ENCODE results near the gene MKLN1.

The MKLN1 gene

GRCh38 chr7:131335639-131336381 is 8.1 kb downstream of the MKLN1 start:
- TF ChIP-seq RARB (CRISPR knock-in tag; IDR thresholded peaks at IDR 0.05) (no peak), SNAI2 (CRISPR knock-in tag; IDR thresholded peaks at IDR 0.05) (no peak), TSHZ2 (CRISPR knock-in tag; IDR thresholded peaks at IDR 0.05) (no peak), CSRNP3 (CRISPR knock-in tag; IDR thresholded peaks at IDR 0.05) (no peak), ESRRG (CRISPR knock-in tag; IDR thresholded peaks at IDR 0.05) (no peak), CSDC2 (CRISPR knock-in tag; IDR thresholded peaks at IDR 0.05) (no peak), TCF4 (CRISPR knock-in tag; IDR thresholded peaks at IDR 0.05; ENCODE audit: borderline replicate concordance) (no peak), ZFP3 (CRISPR knock-in tag; IDR thresholded peaks at IDR 0.05) (no peak), ZNF70 (CRISPR knock-in tag; IDR thresholded peaks at IDR 0.05) (no peak), ZC3H10 (CRISPR knock-in tag; IDR thresholded peaks at IDR 0.05) (no peak)
- TF ChIP-seq, protein P1, sequence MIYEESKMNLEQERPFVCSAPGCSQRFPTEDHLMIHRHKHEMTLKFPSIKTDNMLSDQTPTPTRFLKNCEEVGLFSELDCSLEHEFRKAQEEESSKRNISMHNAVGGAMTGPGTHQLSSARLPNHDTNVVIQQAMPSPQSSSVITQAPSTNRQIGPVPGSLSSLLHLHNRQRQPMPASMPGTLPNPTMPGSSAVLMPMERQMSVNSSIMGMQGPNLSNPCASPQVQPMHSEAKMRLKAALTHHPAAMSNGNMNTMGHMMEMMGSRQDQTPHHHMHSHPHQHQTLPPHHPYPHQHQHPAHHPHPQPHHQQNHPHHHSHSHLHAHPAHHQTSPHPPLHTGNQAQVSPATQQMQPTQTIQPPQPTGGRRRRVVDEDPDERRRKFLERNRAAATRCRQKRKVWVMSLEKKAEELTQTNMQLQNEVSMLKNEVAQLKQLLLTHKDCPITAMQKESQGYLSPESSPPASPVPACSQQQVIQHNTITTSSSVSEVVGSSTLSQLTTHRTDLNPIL (CRISPR knock-in tag; IDR thresholded peaks at IDR 0.05; ENCODE audit: low read depth), result no peak
- no peak for ATAC-seq

- no peak for ATAC-seq
- TF ChIP-seq, protein P2, sequence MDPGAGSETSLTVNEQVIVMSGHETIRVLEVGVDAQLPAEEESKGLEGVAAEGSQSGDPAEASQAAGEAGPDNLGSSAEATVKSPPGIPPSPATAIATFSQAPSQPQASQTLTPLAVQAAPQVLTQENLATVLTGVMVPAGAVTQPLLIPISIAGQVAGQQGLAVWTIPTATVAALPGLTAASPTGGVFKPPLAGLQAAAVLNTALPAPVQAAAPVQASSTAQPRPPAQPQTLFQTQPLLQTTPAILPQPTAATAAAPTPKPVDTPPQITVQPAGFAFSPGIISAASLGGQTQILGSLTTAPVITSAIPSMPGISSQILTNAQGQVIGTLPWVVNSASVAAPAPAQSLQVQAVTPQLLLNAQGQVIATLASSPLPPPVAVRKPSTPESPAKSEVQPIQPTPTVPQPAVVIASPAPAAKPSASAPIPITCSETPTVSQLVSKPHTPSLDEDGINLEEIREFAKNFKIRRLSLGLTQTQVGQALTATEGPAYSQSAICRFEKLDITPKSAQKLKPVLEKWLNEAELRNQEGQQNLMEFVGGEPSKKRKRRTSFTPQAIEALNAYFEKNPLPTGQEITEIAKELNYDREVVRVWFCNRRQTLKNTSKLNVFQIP (CRISPR knock-in tag; IDR thresholded peaks at IDR 0.05; ENCODE audit: borderline replicate concordance, low read depth), result 0 out of 2 replicates have a peak, but pooled peaks have one; percentile 72
- TF ChIP-seq CSRNP3 (CRISPR knock-in tag; IDR thresholded peaks at IDR 0.05), result no peak
- no peak for TF ChIP-seq PATZ1 (CRISPR knock-in tag; IDR thresholded peaks at IDR 0.05; ENCODE audit: borderline replicate concordance)
- TF ChIP-seq ZFP30 (CRISPR knock-in tag; IDR thresholded peaks at IDR 0.05), result peak; percentile 61
Measured at GRCh38 chr7:131336956-131337355, 9.3 kb downstream of the MKLN1 start.

- no peak for ATAC-seq
- TF ChIP-seq ARNTL (CRISPR knock-in tag; IDR thresholded peaks at IDR 0.05; ENCODE audit: borderline replicate concordance, low read depth) (no peak), ZC3H10 (CRISPR knock-in tag; IDR thresholded peaks at IDR 0.05) (no peak), OSR1 (CRISPR knock-in tag; IDR thresholded peaks at IDR 0.05) (no peak), ISL1 (CRISPR knock-in tag; IDR thresholded peaks at IDR 0.05) (no peak), ZFP3 (CRISPR knock-in tag; IDR thresholded peaks at IDR 0.05) (no peak), GLIS3 (CRISPR knock-in tag; IDR thresholded peaks at IDR 0.05) (no peak), ZNF70 (CRISPR knock-in tag; IDR thresholded peaks at IDR 0.05) (no peak), ZFP30 (CRISPR knock-in tag; IDR thresholded peaks at IDR 0.05) (no peak), RARB (CRISPR knock-in tag; IDR thresholded peaks at IDR 0.05) (no peak), ESRRG (CRISPR knock-in tag; IDR thresholded peaks at IDR 0.05) (no peak), CSDC2 (CRISPR knock-in tag; IDR thresholded peaks at IDR 0.05) (no peak), CSRNP3 (CRISPR knock-in tag; IDR thresholded peaks at IDR 0.05) (no peak), TCF4 (CRISPR knock-in tag; IDR thresholded peaks at IDR 0.05; ENCODE audit: borderline replicate concordance) (no peak), ZNF565 (CRISPR knock-in tag; conservative IDR thresholded peaks at IDR 0.05; ENCODE audit: low read depth) (no peak), ZNF8 (CRISPR knock-in tag; IDR thresholded peaks at IDR 0.05) (no peak)
- TF ChIP-seq, protein P2 (CRISPR knock-in tag; IDR thresholded peaks at IDR 0.05; ENCODE audit: borderline replicate concordance, low read depth), result no peak
- TF ChIP-seq, protein P1 (CRISPR knock-in tag; IDR thresholded peaks at IDR 0.05; ENCODE audit: low read depth), result no peak
Measured at GRCh38 chr7:131338173-131338572, 10.5 kb downstream of the MKLN1 start.

Measured in SK-N-SH treated with all-trans-retinoic acid at 6 μM for 48 hours (cell line).